Fibroblast of lung (primary cell): Measurements from ENCODE around the gene BMPR1A.

Experiments
- EZH2 ChIP-seq: IDR thresholded peaks from 2 replicates; pipeline ENCODE4 v1.5.1; 2012; ENCODE audit warnings: low read length, control low read depth, mild to moderate bottlenecking; ENCODE audit errors: missing control alignments
- TF ChIP-seq, protein P1 (sequence below), 2 donors: IDR thresholded peaks in 1 of 2; conservative IDR thresholded peaks in 1 of 2; 1 replicate in 1 of 2; 2 replicates in 1 of 2; pipeline ENCODE4 v1.5.1; 2011 to 2012; ENCODE audit warnings: low read length in 2 of 2, control low read depth in 1 of 2, inconsistent platforms in 1 of 2, low read depth in 1 of 2, mild to moderate bottlenecking in 1 of 2

DNA sequence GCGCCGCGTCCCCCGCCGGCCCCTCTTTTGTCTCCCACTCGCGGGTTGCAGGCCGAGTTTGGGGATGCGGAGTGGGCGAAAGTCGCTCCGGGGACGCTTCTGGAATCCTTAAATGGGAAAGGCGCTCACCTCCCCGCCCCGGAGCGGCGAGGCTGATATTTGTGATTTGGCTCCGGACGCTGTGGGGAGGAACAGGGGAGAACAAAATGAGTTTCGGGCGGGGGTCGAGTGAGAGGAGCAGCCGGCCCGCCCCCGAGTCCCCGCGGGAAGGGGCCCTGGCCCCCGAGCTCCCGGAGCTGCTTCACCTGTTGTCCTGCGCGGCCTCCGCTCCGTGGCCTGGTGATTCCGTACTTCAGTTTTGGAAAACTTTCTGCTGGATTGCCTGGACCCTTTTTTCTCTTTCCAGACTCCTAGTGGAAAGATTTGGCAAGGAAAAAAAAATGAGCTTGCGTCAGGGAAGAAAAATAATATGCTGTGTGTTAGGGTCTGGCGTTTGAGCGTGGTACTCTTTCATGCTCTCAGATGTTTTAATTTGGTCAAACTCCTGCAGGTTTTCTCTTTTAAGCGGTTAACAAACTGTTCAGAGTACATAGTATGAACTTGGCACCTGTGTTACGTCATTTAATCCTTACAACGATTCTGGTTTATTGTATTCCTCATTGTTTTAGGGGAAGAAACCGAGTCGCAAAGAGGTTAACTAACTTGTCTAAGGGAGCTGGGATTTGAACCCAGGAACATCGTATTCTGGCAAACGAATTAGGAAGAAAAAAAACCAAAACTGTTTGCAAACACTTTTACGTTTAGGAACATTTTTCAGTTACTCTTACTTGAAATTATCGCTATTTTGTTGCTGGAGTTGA, 924 bp downstream of the BMPR1A start:
- TF ChIP-seq, protein P1, sequence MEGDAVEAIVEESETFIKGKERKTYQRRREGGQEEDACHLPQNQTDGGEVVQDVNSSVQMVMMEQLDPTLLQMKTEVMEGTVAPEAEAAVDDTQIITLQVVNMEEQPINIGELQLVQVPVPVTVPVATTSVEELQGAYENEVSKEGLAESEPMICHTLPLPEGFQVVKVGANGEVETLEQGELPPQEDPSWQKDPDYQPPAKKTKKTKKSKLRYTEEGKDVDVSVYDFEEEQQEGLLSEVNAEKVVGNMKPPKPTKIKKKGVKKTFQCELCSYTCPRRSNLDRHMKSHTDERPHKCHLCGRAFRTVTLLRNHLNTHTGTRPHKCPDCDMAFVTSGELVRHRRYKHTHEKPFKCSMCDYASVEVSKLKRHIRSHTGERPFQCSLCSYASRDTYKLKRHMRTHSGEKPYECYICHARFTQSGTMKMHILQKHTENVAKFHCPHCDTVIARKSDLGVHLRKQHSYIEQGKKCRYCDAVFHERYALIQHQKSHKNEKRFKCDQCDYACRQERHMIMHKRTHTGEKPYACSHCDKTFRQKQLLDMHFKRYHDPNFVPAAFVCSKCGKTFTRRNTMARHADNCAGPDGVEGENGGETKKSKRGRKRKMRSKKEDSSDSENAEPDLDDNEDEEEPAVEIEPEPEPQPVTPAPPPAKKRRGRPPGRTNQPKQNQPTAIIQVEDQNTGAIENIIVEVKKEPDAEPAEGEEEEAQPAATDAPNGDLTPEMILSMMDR (conservative IDR thresholded peaks at IDR 0.05 in 1 of 2, IDR thresholded peaks at IDR 0.05 in 1 of 2; ENCODE audit: low read depth in 1 of 2, low read length in 2 of 2), result peak; percentile 29 to 40
- TF ChIP-seq EZH2, result no peak
